PFSK-1 (cell line): ENCODE data around the gene NRM.

Source experiments
- POLR2AphosphoS5 ChIP-seq: IDR thresholded peaks from 2 replicates; pipeline ENCODE4 v1.6.1; 2012; ENCODE audit warnings: low read depth, mild to moderate bottlenecking, control low read depth, low read length, moderate library complexity
- REST ChIP-seq, 2 experiments: IDR thresholded peaks; 2 replicates each; pipeline versions ENCODE4 v1.6.1 to v1.8.0; 2011 to 2012; ENCODE audit warnings: low read depth in 2 of 2, low read length in 2 of 2, control low read depth in 1 of 2, inconsistent platforms in 1 of 2, mild to moderate bottlenecking in 1 of 2, moderate library complexity in 1 of 2; ENCODE audit not compliant: insufficient read depth in 1 of 2
- SIN3A ChIP-seq: IDR thresholded peaks from 2 replicates; pipeline ENCODE4 v1.6.1; 2012; ENCODE audit warnings: mild to moderate bottlenecking, low read length, moderate library complexity, borderline replicate concordance; ENCODE audit not compliant: insufficient read depth
- TAF1 ChIP-seq: IDR thresholded peaks from 2 replicates; pipeline ENCODE4 v1.6.1; 2012; ENCODE audit warnings: low read length, control low read depth, borderline replicate concordance; ENCODE audit not compliant: insufficient read depth

GRCh38 chr6:30735668-30736314 lies 45.0 kb upstream of the NRM start:
- TF ChIP-seq POLR2AphosphoS5 (no peak), REST (IDR thresholded peaks at IDR 0.05; ENCODE audit: insufficient read depth in 1 of 2, low read depth in 2 of 2, low read length in 2 of 2) (no peak), TAF1 (no peak), SIN3A (no peak)
